CD4-positive, alpha-beta T cell treated with Interleukin-15 for 1 hour (primary cell): ENCODE results near the gene FCN1.
"Not testable (repeated sequence)": the region's sequence is repeated elsewhere in the genome, so short reads cannot be mapped to it uniquely, and the experiment has no call there.

Source experiments
- DNase-seq: peaks from one replicate; pipeline ENCODE4 v3.0.0-alpha.2; 2020

FCN1 gene

GRCh38 chr9:134870746-134871662, 46.7 kb downstream of the FCN1 start:
- DNase-seq, result peak; percentile 7

- no peak for DNase-seq
Observed at GRCh38 chr9:134870301-134870694, 47.4 kb downstream of the FCN1 start.

- DNase-seq, result peak; percentile 8
Observed at GRCh38 chr9:134869554-134870300, 48.0 kb downstream of the FCN1 start.

GRCh38 chr9:134868751-134869553, 48.8 kb downstream of the FCN1 start:
- DNase-seq, result no peak

GRCh38 chr9:134867917-134868750, 49.6 kb downstream of the FCN1 start:
- peak; percentile 8 for DNase-seq

GRCh38 chr9:134864821-134865190, 52.9 kb downstream of the FCN1 start:
- DNase-seq, result peak; percentile 13

- peak; percentile 18 for DNase-seq
Observed at GRCh38 chr9:134863941-134864820, 53.5 kb downstream of the FCN1 start.

GRCh38 chr9:134863306-134863902, 54.3 kb downstream of the FCN1 start:
- DNase-seq, result no peak

GRCh38 chr9:134861595-134862334, 55.9 kb downstream of the FCN1 start:
- DNase-seq, result no peak

GRCh38 chr9:134860510-134860909, 57.2 kb downstream of the FCN1 start:
- DNase-seq, result no peak

- DNase-seq, result no peak
Observed at GRCh38 chr9:134858051-134858841, 59.5 kb downstream of the FCN1 start.

GRCh38 chr9:134857451-134857850, 60.3 kb downstream of the FCN1 start:
- not testable (repeated sequence) for DNase-seq

- no peak for DNase-seq
Observed at GRCh38 chr9:134855900-134856377, 61.8 kb downstream of the FCN1 start.
